Measurements from ENCODE around the gene PRSS16.

The PRSS16 gene

DNA sequence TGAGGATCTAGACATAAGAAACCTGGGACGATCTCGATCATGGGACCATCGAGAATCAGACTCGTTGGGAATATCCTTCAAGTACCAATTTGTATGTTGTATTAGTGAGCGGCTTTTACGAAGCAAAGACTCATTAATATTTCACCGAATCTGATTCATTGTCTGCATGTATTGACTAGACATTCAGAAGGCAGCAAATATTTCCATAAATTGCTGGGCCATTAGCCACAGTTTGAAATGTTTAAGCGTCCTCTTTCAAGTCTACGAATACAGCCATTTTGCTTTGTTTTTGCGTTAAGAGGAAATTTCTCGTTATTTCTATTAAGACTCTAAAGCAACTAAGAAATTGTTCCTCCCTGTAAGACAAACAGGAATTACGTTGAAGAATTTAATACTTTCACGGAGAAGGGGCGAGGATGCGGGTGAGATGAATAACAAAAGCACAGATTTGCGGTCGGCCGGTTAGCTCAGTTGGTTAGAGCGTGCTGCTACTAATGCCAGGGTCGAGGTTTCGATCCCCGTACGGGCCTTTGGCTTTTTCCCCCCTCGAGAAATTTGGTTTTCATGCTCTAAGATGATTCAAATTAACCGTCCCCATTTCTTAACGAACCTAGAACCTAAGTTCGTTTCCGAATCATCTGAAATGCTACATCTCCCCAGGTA, 46.1 kb downstream of the PRSS16 start:
- TF ChIP-seq, protein P1, sequence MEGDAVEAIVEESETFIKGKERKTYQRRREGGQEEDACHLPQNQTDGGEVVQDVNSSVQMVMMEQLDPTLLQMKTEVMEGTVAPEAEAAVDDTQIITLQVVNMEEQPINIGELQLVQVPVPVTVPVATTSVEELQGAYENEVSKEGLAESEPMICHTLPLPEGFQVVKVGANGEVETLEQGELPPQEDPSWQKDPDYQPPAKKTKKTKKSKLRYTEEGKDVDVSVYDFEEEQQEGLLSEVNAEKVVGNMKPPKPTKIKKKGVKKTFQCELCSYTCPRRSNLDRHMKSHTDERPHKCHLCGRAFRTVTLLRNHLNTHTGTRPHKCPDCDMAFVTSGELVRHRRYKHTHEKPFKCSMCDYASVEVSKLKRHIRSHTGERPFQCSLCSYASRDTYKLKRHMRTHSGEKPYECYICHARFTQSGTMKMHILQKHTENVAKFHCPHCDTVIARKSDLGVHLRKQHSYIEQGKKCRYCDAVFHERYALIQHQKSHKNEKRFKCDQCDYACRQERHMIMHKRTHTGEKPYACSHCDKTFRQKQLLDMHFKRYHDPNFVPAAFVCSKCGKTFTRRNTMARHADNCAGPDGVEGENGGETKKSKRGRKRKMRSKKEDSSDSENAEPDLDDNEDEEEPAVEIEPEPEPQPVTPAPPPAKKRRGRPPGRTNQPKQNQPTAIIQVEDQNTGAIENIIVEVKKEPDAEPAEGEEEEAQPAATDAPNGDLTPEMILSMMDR (IDR thresholded peaks at IDR 0.05; ENCODE audit: insufficient read depth, low read depth, low read length, missing control alignments) = no peak
- no peak overlapping the region for H3K4me3 ChIP-seq (ENCODE audit: low read depth, low read length)
- peak; percentile 53 for DNase-seq (ENCODE audit: low read depth)

DNA sequence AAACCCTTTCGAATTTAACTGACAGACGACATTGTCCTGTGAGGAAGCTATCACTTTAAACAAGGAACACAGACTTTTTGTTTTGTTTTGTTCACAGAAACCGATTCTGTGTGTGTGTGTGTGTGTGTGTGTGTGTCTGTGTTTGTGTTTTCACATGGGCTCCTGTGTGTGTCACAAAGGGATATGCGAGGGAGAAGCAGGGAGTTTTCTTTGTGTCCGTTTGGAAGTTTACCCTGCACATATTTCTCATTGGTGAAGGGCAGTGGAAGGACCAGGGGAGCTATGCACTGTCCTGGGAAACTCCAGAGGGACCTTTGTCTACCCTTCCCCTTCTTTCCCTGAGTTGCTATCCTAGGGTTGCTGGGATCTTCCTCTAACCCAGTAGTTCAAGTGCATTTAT, 46.9 kb downstream of the PRSS16 start:
- TF ChIP-seq, protein P1 (IDR thresholded peaks at IDR 0.05; ENCODE audit: insufficient read depth, low read depth, low read length, missing control alignments) = no peak
- no peak overlapping the region for H3K4me3 ChIP-seq (ENCODE audit: low read depth, low read length)
- DNase-seq (ENCODE audit: low read depth) = no peak

DNA sequence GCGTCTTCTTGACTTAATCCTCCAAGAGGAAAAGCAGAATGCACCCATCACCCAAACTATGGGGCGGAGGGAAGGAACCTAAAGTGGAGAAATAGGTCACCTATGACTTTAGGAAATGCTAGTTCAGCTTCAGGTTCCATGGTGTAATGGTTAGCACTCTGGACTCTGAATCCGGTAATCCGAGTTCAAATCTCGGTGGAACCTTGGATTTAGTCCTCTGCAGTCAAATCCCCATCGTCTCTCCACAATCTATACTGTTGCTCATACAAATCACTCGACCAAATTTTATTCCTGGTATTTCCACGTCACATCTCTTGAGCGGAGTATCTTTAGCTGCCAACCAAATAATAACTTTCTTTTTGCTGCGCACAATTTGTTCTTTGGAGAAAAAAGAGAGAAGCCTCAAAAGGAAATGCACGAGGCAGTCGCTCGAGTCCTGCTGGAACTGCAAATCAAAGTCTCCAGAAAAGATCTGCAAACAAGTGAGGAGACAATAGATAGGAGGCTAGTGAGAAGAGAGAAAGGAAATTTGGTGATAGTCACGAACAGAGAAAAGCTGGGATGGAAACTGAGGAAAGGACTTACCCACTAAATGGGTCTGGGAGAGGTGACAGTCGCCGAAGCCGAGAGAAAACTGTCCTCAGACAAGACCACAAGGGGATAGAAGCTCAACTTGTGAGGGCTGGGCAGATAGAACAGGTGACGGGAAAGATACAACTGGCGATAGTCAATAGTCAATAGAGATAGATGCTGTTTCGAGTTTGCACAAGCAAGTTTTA, 48.0 kb downstream of the PRSS16 start:
- H3K4me3 ChIP-seq (ENCODE audit: low read depth, low read length) = peak overlapping the region; percentile 29
- peak; percentile 74 for DNase-seq (ENCODE audit: low read depth)
- TF ChIP-seq, protein P1 (IDR thresholded peaks at IDR 0.05; ENCODE audit: insufficient read depth, low read depth, low read length, missing control alignments) = no peak

DNA sequence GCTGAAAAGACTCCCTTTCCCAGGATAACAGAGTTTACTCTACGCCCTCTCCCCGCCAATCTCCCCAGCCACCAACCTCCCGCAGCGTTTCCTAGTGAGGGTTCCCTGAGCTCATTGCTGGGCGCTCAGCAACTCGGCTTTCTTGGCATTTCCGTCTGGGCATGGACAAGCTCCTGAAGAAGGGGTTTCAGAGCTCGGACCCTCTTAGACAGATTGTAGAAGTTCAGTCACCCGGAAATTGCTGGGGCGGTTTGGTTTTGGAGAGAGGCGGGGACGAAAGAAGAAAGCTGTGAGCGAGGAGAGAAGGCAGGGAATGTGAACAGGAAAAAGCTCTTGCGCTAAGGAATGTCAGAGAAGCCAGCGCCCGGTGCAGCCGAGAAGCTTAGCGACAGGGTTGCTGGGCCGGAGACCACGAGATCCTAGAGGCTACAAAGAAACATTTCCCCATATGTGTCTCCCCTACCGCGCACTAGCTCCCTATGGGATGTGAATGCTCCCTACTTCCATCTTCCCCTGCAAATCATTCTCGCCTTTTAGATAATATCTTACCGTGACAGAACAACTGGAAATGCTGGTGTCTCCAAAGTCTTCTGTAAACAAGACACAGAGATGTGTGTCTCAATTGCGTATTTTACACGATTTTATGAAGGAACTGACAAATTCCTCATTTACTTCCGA, 48.7 kb downstream of the PRSS16 start:
- DNase-seq (ENCODE audit: low read depth) = no peak
- TF ChIP-seq, protein P1 (IDR thresholded peaks at IDR 0.05; ENCODE audit: insufficient read depth, low read depth, low read length, missing control alignments) = no peak
- peak overlapping the region; percentile 29 for H3K4me3 ChIP-seq (ENCODE audit: low read depth, low read length)

DNA sequence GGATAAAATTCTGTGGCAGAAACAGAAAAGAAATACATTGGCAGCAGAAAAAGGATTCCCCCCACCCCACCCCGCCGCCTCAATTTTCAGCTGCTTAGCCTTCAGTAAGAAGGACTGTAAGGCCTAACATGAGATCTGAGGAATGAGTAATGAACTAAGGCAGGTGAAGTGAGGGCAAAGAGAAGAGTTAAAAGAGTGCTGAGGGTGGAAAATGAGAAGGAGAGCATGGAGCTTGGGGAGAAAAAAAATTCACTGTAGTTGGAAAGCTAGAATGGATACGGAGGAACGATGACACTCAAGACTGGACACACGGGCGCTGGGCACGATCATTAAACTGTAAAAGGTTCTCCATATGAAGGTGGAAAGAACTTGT, 50.0 kb downstream of the PRSS16 start:
- no peak overlapping the region for H3K4me3 ChIP-seq (ENCODE audit: low read depth, low read length)
- TF ChIP-seq, protein P1 (IDR thresholded peaks at IDR 0.05; ENCODE audit: insufficient read depth, low read depth, low read length, missing control alignments) = no peak
- DNase-seq (ENCODE audit: low read depth) = no peak

DNA sequence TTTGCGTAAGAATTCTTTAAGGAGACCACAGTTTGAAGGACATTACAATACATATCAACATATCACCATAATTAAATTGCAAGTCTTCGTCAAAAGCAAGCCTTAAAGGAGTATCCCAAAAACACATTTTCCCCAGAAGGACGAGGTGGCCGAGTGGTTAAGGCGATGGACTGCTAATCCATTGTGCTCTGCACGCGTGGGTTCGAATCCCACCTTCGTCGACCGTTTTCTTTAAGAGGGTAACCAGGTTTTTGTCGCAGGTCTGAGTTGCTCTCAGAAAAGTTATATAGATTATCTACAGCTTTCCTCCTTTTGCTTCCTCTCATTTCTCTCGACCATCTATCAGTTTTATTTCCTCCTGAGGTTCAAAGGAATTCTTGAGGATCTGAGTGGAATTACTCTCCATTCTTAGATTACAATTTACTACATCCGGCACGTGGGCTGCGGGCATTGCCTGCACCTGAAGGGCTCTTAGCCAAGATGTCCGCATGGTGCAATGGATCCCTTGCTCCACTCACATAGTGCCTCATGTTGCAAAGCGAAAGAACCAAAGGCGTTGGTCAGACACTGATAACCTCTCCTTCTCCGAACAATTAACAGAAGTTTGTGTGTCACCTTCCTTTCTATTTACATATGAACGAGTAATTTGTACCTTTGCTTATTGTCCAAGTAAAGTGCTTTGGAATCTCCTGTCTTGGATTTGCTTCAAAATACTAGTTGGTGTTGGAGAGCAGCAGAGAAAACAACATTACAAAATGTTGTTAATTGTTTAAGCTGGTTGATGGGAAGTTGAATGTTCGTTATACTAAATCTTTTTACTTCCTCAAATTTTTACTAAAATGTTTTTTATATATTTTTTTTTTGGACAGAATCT, 50.6 kb downstream of the PRSS16 start:
- peak; percentile 71 for DNase-seq (ENCODE audit: low read depth)
- TF ChIP-seq, protein P1 (IDR thresholded peaks at IDR 0.05; ENCODE audit: insufficient read depth, low read depth, low read length, missing control alignments) = no peak
- no peak overlapping the region for H3K4me3 ChIP-seq (ENCODE audit: low read depth, low read length)

All from GM12865 (cell line).